ENCODE measurements around the gene EML1.

EML1 gene

DNA sequence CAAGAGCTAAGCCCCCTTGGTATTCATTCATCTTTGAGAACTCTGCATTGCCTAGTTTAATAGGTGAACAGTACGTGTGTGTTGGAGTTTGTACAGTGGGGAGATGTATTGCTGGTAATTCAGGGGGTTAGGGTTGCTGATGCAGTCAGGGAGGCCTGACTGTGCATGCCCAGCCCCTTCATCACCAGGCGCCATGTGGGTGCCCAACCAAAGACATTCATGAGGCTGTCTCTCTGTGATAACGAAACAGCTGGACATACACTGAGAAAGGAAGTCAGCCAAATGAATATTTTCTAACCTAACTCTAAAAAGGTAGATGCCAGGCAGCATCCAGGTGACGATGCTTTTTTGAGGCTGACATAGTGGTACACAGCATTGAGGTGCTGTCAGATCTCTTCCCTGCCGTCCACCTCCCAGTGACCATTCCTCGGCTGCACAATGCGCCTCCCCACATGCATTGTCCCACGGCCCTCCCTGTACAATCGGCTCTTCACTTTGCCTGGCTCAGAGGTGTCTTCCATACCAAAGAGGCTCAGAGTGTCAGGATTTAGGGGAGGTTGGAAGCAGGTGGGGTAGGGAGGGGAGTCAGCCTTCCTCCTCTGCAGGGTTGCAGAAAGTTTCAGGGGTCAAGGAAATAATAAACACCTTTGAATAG is 19.0 kb downstream of the EML1 start:
- no peak overlapping the region for H3K9ac ChIP-seq (ENCODE audit: low read depth, low read length)
- H3K36me3 ChIP-seq (ENCODE audit: insufficient read depth, low read length), result no peaks in the 10 kb centered on the region
- H3K9me3 ChIP-seq (ENCODE audit: control insufficient read depth, insufficient read depth, low read length), result no peaks in the 10 kb centered on the region
- H3K4me1 ChIP-seq (ENCODE audit: insufficient read depth, low read length), result peaks cover 4% of the 10 kb centered on the region; the same call in 1 of the 2 replicates

DNA sequence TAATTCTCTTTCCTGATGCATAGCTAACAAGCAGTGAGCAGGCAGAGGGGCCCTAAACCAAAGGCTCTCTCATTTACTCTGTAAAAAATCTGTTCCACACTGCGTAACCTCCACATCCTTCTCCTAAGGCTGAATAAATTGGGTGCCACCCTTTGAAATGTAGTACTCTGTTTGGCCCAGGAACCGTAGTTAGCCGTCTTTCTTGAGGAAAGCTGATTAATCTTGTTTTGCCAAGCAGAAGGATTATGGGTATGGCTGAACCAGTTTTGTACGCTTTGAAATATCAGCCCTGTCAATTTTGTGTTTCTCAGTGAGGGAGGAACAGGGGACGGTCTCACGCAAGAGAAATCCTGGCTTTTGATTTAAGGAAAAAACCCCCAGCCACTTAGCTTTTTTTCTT is 19.7 kb downstream of the EML1 start:
- Histone ChIP-seq H3K9me3 (ENCODE audit: control insufficient read depth, insufficient read depth, low read length) (no peaks in the 10 kb centered on the region), H3K9ac (ENCODE audit: low read depth, low read length) (no peak overlapping the region), H3K36me3 (ENCODE audit: insufficient read depth, low read length) (no peaks in the 10 kb centered on the region), H3K4me1 (ENCODE audit: insufficient read depth, low read length) (no peaks in the 10 kb centered on the region)

DNA sequence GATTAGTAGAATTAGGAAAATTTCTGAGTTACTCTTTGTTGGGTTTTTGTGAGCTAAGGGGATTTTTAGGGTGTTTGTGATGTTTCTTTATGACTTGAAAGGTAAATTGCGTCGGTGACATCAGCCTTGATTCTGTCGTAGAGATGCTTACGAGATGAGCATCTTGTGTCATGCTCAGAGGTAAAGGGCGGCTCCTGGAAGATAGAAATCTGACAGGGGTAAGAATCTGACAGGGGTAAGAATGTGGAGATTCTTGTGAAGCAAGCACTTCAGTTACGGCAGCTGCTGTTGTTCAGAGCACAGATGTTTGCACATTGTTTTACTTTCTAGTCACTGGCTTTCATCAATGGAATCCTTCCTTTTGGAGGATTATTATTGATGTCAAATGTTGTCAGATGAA is 22.5 kb downstream of the EML1 start:
- Histone ChIP-seq H3K9ac (ENCODE audit: low read depth, low read length) (no peak overlapping the region), H3K4me1 (ENCODE audit: insufficient read depth, low read length) (no peaks in the 10 kb centered on the region; the same call in 1 of the 2 replicates), H3K9me3 (ENCODE audit: control insufficient read depth, insufficient read depth, low read length) (no peaks in the 10 kb centered on the region), H3K36me3 (ENCODE audit: insufficient read depth, low read length) (no peaks in the 10 kb centered on the region)

DNA sequence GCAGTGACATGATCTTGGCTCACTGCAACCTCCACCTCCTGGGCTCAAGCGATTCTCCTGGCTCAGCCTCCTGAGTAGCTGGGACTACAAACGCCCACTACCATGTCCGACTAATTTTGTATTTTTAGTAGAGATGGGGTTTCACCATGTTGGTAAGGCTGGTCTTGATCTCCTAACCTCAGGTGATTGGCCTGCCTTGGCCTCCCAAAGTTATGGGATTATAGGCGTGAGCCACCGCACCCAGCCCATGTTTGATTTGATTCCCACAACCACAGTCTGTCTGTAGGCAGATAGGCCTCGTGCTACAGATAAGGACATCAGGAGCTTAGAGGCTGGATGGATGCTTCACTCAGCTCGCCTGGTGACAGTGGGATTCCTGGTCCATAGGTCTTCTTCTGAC is 23.0 kb downstream of the EML1 start:
- no peaks in the 10 kb centered on the region; the same call in 1 of the 2 replicates for H3K4me1 ChIP-seq (ENCODE audit: insufficient read depth, low read length)

DNA sequence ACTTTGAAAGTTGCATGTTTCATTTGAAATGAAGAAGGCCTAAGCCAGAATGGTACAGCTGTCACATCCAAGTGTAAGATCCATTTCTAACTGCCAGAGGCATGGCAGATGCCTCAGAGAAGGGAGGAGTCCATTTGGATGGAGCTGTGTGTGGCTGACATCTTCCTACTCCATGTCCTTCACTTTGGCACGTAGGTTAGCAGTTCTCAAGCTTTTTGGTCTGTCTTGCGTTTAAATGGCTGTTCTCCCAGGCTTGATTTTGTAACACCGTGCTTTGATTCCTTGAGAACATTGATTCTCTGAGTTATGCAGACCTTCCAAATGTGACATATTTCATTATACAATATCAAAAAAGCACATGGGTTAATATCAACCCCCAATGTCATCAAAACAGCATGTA is 23.4 kb downstream of the EML1 start:
- H3K36me3 ChIP-seq (ENCODE audit: insufficient read depth, low read length), result no peaks in the 10 kb centered on the region
- peaks cover 3% of the 10 kb centered on the region for H3K4me1 ChIP-seq (ENCODE audit: insufficient read depth, low read length)
- H3K9ac ChIP-seq (ENCODE audit: low read depth, low read length), result no peak overlapping the region
- no peaks in the 10 kb centered on the region for H3K9me3 ChIP-seq (ENCODE audit: control insufficient read depth, insufficient read depth, low read length)

More for the DNA sequence above, 23.0 kb downstream of the EML1 start:
- Histone ChIP-seq H3K9me3 (ENCODE audit: control insufficient read depth, insufficient read depth, low read length) (no peaks in the 10 kb centered on the region), H3K9ac (ENCODE audit: low read depth, low read length) (no peak overlapping the region), H3K36me3 (ENCODE audit: insufficient read depth, low read length) (no peaks in the 10 kb centered on the region)

DNA sequence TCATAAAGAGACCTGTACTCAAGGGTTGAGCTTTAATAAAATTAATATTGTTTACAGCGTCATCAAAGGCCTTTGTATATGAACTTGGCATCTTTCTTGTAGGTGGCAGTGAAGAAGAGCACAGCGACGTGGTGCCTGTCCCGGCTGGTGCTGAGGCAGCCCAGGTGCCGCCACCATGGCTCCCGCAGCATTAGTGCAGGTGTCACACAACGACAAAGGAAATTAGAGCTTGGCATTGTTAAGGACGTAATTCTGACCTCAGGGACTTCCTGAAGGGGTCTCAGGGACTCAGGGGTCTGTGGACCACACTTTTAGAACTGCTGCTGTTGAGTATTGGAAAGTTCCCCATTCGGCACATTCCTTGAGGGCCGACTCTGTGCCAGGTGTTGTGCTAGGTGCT is 24.1 kb downstream of the EML1 start:
- no peaks in the 10 kb centered on the region for H3K36me3 ChIP-seq (ENCODE audit: insufficient read depth, low read length)
- H3K9ac ChIP-seq (ENCODE audit: low read depth, low read length), result no peak overlapping the region
- no peaks in the 10 kb centered on the region for H3K9me3 ChIP-seq (ENCODE audit: control insufficient read depth, insufficient read depth, low read length)
- H3K4me1 ChIP-seq (ENCODE audit: insufficient read depth, low read length), result peaks cover 10% of the 10 kb centered on the region

DNA sequence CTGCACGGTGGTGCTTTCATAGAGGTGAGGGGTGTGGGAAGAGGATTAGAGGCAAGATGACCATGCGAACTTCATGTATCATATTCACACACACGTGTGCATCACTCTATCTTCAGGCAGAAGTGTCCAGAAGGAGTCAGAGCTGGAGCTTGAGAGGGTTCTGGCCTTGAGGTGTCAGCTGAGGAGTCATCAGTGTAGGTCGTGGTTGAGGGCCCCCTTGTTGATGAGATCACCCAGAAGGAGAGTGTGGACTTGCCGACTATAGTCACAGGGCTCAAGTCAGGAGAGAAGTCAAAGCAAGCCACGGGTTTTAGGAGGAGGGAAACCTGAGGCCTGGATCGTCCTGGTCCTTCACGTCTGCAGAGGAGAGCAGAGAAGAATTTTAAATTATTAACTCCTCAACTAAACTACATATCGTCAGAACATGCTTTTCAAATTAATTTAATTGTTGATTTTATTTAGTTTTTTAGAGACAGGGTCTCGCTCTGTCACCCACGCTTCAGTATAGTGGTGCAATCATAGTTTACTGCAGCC is 25.4 kb downstream of the EML1 start:
- Histone ChIP-seq H3K36me3 (ENCODE audit: insufficient read depth, low read length) (no peaks in the 10 kb centered on the region), H3K9me3 (ENCODE audit: control insufficient read depth, insufficient read depth, low read length) (no peaks in the 10 kb centered on the region), H3K9ac (ENCODE audit: low read depth, low read length) (no peak overlapping the region), H3K4me1 (ENCODE audit: insufficient read depth, low read length) (peaks cover 19% of the 10 kb centered on the region)

DNA sequence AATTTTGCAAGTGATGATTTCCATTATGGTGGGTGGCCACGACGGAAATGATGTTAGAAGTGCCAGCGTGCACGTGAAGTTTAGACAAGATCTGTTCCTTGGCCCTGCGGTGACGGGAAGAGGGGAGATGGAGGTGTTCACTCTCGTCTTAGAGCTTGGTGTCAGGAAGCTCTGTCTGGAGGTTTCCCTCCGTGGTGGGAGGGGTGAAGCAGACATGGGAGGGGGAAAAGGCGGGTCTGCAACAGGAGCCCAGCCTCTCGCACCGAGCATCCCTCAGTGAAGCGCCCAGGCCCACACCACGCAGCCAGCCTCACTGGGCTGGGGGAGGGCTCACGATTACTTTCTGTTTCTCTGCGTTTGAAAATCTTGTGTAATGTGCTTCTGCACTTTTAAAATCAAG is 26.3 kb downstream of the EML1 start:
- Histone ChIP-seq H3K36me3 (ENCODE audit: insufficient read depth, low read length) (no peaks in the 10 kb centered on the region), H3K9me3 (ENCODE audit: control insufficient read depth, insufficient read depth, low read length) (no peaks in the 10 kb centered on the region), H3K4me1 (ENCODE audit: insufficient read depth, low read length) (peaks cover 19% of the 10 kb centered on the region), H3K9ac (ENCODE audit: low read depth, low read length) (no peak overlapping the region)

DNA sequence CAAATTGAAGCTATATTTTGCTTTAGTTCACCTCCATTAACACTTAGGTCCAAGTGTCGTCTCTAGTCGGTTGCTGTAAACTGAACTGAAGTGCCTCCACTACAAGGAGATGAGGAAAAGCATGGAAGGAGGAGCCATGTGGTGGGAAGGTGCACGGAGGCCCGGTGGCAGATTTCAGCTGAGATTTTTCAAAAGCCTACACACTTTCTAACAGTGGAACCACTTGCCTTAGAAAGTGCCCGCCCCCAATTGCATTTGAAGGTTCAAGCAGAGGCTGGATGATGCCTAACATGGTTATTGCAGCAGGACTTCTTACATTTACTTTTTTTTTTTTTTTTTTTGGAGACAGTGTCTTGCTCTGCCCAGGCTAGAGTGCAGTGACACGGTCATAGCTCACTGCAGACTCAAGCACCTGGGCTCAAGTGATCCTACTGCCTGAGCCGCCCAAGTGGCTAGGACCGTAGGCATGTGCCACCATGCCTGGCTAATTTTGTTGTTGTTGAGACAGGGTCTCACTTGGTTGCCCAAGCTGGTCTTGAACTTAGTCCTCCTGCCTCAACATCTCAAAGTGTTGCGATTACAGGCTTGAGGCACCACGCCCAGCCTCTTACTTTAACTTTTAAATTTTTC is 27.6 kb downstream of the EML1 start:
- no peaks in the 10 kb centered on the region for H3K9me3 ChIP-seq (ENCODE audit: control insufficient read depth, insufficient read depth, low read length)
- H3K4me1 ChIP-seq (ENCODE audit: insufficient read depth, low read length), result peaks cover 26% of the 10 kb centered on the region
- no peaks in the 10 kb centered on the region for H3K36me3 ChIP-seq (ENCODE audit: insufficient read depth, low read length)
- H3K9ac ChIP-seq (ENCODE audit: low read depth, low read length), result no peak overlapping the region

DNA sequence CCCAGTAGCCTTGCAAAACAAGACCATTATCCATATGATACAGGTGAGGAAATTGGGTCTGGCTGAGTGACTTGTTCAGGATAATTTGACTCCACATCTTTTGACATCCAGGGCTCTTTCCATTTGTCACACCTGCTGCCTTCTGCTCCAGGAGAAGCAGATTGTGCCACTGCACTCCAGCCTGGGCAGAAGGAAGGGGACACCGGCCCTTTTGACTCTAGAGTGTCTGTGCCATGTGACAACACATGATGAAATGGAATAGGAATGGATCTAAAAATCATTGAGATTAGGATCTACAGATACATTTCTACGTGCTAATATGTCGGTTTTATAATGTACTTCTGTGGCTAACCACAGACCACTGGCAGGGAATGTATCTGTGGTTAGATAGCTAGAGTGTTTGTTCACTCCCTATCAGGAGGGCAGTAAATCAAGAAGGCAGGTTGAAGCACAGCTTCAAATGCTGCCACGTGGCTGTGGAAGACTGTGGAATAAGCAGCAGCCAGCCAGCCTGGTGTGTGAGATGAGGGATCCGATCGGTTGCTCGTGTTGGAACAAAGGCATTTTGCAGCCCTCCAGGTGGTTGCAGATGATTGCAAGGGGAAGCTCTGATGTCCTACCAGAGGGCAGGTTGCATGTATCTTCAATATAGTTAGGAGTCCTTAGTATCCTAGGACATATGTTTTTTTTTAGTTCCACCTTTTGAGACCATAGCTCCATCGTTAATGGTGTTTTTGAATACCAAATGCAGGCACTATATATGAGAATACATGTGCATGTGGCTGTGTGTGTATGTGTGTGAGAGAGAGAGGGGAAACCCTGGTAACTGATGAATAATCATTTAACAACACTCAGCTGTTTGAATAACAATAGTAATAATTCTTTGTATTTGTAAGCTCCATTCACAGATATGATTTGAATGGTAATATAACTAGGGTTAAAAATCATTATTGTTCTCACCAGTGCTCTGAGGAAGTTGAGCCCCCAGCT is 28.6 kb downstream of the EML1 start:
- no peak overlapping the region for H3K9ac ChIP-seq (ENCODE audit: low read depth, low read length)
- no peaks in the 10 kb centered on the region for H3K9me3 ChIP-seq (ENCODE audit: control insufficient read depth, insufficient read depth, low read length)
- H3K4me1 ChIP-seq (ENCODE audit: insufficient read depth, low read length), result peaks cover 27% of the 10 kb centered on the region

DNA sequence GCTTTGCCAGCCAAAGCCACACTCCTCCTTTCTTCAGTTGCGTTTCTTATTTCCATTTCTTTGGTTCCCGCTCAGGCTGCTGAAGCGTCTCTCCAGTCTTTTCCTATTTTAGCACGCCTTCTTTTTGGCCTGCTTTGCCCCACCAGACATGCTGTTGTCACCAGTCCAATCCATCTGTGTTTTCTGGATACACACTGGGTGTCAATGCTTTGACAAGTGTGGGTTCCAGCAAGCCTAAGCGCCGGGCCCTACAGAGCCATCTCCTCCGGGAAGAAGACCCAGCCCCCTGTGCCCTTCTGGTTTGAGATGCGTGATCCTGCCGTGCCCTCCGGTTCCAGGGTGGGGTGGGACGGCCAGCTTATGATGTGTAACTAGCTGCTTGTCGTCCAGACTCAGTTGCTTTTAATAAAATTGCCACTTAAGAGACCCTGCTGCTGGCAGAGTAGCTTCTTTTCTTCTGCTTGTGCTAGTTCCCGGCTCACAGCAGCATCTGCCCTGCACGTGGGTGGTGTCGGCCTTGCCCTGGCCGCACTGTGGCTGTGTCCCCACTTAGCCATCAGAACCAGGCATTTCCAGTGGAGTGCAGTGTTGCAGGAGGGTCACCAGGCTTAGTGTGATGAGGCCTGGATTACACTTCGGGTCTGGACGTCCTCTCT is 29.7 kb downstream of the EML1 start:
- Histone ChIP-seq H3K36me3 (ENCODE audit: insufficient read depth, low read length) (no peaks in the 10 kb centered on the region), H3K4me1 (ENCODE audit: insufficient read depth, low read length) (peaks cover 27% of the 10 kb centered on the region), H3K9me3 (ENCODE audit: control insufficient read depth, insufficient read depth, low read length) (no peaks in the 10 kb centered on the region), H3K9ac (ENCODE audit: low read depth, low read length) (no peak overlapping the region)

More for the DNA sequence above, 28.6 kb downstream of the EML1 start:
- no peaks in the 10 kb centered on the region for H3K36me3 ChIP-seq (ENCODE audit: insufficient read depth, low read length)

DNA sequence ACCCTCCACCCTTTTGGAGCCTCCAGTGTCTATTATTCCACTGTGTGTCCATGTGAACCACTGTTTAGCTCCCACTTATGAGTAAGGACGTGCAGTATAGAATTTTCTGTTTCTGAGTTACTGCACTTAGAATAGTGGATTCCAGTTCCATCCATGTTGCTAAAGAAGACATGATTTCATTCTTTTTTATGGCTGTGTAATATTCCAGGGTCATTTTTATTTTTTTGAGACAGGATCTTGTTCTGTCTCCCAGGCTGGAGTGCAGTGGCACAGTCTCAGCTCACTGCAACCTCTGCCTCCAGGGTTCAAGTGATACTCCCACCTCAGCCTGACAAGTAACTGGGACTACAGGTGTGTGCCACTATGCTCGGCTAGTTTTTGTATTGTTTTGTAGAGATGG is 31.6 kb downstream of the EML1 start:
- peaks cover 27% of the 10 kb centered on the region for H3K4me1 ChIP-seq (ENCODE audit: insufficient read depth, low read length)
- H3K9me3 ChIP-seq (ENCODE audit: control insufficient read depth, insufficient read depth, low read length), result no peaks in the 10 kb centered on the region
- no peaks in the 10 kb centered on the region for H3K36me3 ChIP-seq (ENCODE audit: insufficient read depth, low read length)
- no peak overlapping the region for H3K9ac ChIP-seq (ENCODE audit: low read depth, low read length)

DNA sequence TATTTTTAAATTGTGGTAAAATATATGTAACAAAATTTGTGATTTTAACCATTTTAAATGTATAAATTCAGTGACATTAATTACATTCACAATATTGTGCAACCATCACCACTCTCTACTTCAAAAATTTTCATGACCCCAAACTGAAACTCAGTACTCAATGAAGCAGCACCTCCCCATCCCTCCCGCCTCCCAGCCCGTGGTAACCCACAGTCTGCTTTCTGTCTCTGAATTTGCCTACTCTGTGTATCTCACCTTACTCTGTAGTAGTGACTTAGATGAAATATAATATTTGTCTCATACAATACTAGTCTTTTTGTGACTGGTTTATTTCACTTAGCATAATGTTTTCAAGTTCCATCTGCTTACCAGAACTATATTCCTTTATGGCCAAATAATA is 36.2 kb downstream of the EML1 start:
- Histone ChIP-seq H3K9ac (ENCODE audit: low read depth, low read length) (no peak overlapping the region), H3K36me3 (ENCODE audit: insufficient read depth, low read length) (no peaks in the 10 kb centered on the region), H3K4me1 (ENCODE audit: insufficient read depth, low read length) (peaks cover 24% of the 10 kb centered on the region), H3K9me3 (ENCODE audit: control insufficient read depth, insufficient read depth, low read length) (no peaks in the 10 kb centered on the region)

DNA sequence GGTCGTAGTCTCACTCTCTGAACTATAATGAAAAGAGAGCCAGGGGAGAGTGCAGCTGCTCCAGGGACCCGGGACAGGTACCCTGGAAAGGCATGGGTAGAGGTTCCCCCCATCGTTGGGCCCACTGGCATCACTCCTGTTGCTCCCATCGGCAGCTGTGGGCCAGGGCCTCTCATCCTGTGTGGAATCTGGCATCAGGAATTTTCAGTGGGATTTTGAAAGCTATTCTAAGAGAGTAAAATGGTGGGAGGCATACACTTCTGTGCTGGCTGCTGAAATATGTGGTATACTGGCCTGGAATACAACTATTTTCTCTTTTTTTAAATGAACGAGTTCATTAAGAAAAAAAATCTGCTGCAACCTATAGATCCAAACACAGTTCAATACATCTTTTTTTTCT is 38.1 kb downstream of the EML1 start:
- no peaks in the 10 kb centered on the region for H3K36me3 ChIP-seq (ENCODE audit: insufficient read depth, low read length)
- no peak overlapping the region for H3K9ac ChIP-seq (ENCODE audit: low read depth, low read length)
- peaks cover 20% of the 10 kb centered on the region for H3K4me1 ChIP-seq (ENCODE audit: insufficient read depth, low read length)

More for the DNA sequence above, 38.1 kb downstream of the EML1 start:
- H3K9me3 ChIP-seq (ENCODE audit: control insufficient read depth, insufficient read depth, low read length), result no peaks in the 10 kb centered on the region

Measured in ES-I3 (cell line).